ENCODE measurements around the gene PRDM11.

Gene PRDM11

GRCh38 chr11:45154276-45154675 is 7.8 kb downstream of the PRDM11 start:
- no peak for DNase-seq (ENCODE audit: low spot score)

GRCh38 chr11:45155058-45155551 is 8.7 kb downstream of the PRDM11 start:
- TF ChIP-seq CTCF (IDR thresholded peaks at IDR 0.05; ENCODE audit: extremely low read depth, missing control alignments), result no peak
- no peak for DNase-seq (ENCODE audit: low spot score)

More at GRCh38 chr11:45154276-45154675, 7.8 kb downstream of the PRDM11 start:
- TF ChIP-seq CTCF (IDR thresholded peaks at IDR 0.05; ENCODE audit: extremely low read depth, missing control alignments), result no peak

GRCh38 chr11:45155627-45156180 is 9.3 kb downstream of the PRDM11 start:
- DNase-seq (ENCODE audit: low spot score), result no peak
- no peak for TF ChIP-seq CTCF (IDR thresholded peaks at IDR 0.05; ENCODE audit: extremely low read depth, missing control alignments)

- no peak for DNase-seq (ENCODE audit: low spot score)
- no peak for TF ChIP-seq CTCF (IDR thresholded peaks at IDR 0.05; ENCODE audit: extremely low read depth, missing control alignments)
These were observed 9.8 kb downstream of the PRDM11 start for GRCh38 chr11:45156201-45156600.

- TF ChIP-seq CTCF (IDR thresholded peaks at IDR 0.05; ENCODE audit: extremely low read depth, missing control alignments), result no peak
- DNase-seq (ENCODE audit: low spot score), result no peak
These were observed 10.3 kb downstream of the PRDM11 start for GRCh38 chr11:45156741-45157140.

- DNase-seq (ENCODE audit: low spot score), result no peak
- TF ChIP-seq CTCF (IDR thresholded peaks at IDR 0.05; ENCODE audit: extremely low read depth, missing control alignments), result no peak
These were observed 11.1 kb downstream of the PRDM11 start for GRCh38 chr11:45157247-45158209.

GRCh38 chr11:45158210-45158731 is 11.8 kb downstream of the PRDM11 start:
- no peak for DNase-seq (ENCODE audit: low spot score)
- no peak for TF ChIP-seq CTCF (IDR thresholded peaks at IDR 0.05; ENCODE audit: extremely low read depth, missing control alignments)
